GM20431 (cell line): ENCODE data around the gene B9D1.

ENCODE experiments used
- in situ Hi-C: fragments of 300-500 bp; cut with MseI, MboI; formaldehyde crosslinking; loops from one replicate; pipeline ENCODE4 v1.15.0; 2020; ENCODE audit warnings: low sequenced_read_pairs; ENCODE audit not compliant: unreplicated experiment

Gene B9D1

GRCh38 chr17:19308398-19308797 lies 54.1 kb downstream of the B9D1 start:
- in situ Hi-C loops = no loop called here

- in situ Hi-C loops = no loop called here
These were observed 55.0 kb downstream of the B9D1 start for GRCh38 chr17:19307521-19307920.

- in situ Hi-C loops = no loop called here
These were observed 56.1 kb downstream of the B9D1 start for GRCh38 chr17:19306160-19307111.

- in situ Hi-C loops = no loop called here
These were observed 56.8 kb downstream of the B9D1 start for GRCh38 chr17:19305761-19306159.

GRCh38 chr17:19305256-19305655 lies 57.3 kb downstream of the B9D1 start:
- in situ Hi-C loops = no loop called here

GRCh38 chr17:19304751-19305150 lies 57.8 kb downstream of the B9D1 start:
- in situ Hi-C loops = no loop called here

GRCh38 chr17:19304209-19304608 lies 58.3 kb downstream of the B9D1 start:
- in situ Hi-C loops = no loop called here

GRCh38 chr17:19303367-19303776 lies 59.2 kb downstream of the B9D1 start:
- in situ Hi-C loops = no loop called here

GRCh38 chr17:19302791-19303331 lies 59.7 kb downstream of the B9D1 start:
- in situ Hi-C loops = no loop called here

GRCh38 chr17:19301973-19302372 lies 60.5 kb downstream of the B9D1 start:
- in situ Hi-C loops = no loop called here

GRCh38 chr17:19301274-19301951 lies 61.1 kb downstream of the B9D1 start:
- in situ Hi-C loops = no loop called here

GRCh38 chr17:19299866-19300265 lies 62.7 kb downstream of the B9D1 start:
- in situ Hi-C loops = no loop called here

- in situ Hi-C loops = no loop called here
These were observed 63.2 kb downstream of the B9D1 start for GRCh38 chr17:19299214-19299747.

- in situ Hi-C loops = no loop called here
These were observed 63.8 kb downstream of the B9D1 start for GRCh38 chr17:19298569-19299213.

- in situ Hi-C loops = no loop called here
These were observed 65.4 kb downstream of the B9D1 start for GRCh38 chr17:19296786-19297778.

GRCh38 chr17:19295473-19296135 lies 66.9 kb downstream of the B9D1 start:
- in situ Hi-C loops = no loop called here

- in situ Hi-C loops = no loop called here
These were observed 68.1 kb downstream of the B9D1 start for GRCh38 chr17:19294443-19294842.
